ENCODE data around the gene TMCC3. TPM values are rescaled to one million over a fixed set of nuclear protein-coding genes. Genes with fewer than 3 reads are reported as not detected.

TMCC3 gene
- total RNA-seq, 4 donors from 2014 or later: 9.2 to 39.6 (median 12.4) TPM

GRCh38 chr12:94534774-94535509 lies 115.4 kb downstream of the TMCC3 start:
- TF ChIP-seq CTCF (IDR thresholded peaks at IDR 0.05): no peak
- ATAC-seq (ENCODE audit: low FRiP score): no peak
- no peak for DNase-seq (ENCODE audit: low spot score)

GRCh38 chr12:94534278-94534677 lies 116.1 kb downstream of the TMCC3 start:
- TF ChIP-seq CTCF (IDR thresholded peaks at IDR 0.05): no peak

GRCh38 chr12:94532490-94533422 lies 117.6 kb downstream of the TMCC3 start:
- ATAC-seq (ENCODE audit: low FRiP score): peak; percentile 73
- TF ChIP-seq CTCF (IDR thresholded peaks at IDR 0.05): peak in 1 of 3 donors; percentile 39
- DNase-seq (ENCODE audit: low spot score): peak; percentile 56

More at GRCh38 chr12:94534278-94534677, 116.1 kb downstream of the TMCC3 start:
- no peak for ATAC-seq (ENCODE audit: low FRiP score)
- DNase-seq (ENCODE audit: low spot score): no peak

GRCh38 chr12:94531196-94531720 lies 119.1 kb downstream of the TMCC3 start:
- ATAC-seq (ENCODE audit: low FRiP score) (no peak), DNase-seq (ENCODE audit: low spot score) (no peak)
- no peak for TF ChIP-seq CTCF (IDR thresholded peaks at IDR 0.05)

- no peak for ATAC-seq (ENCODE audit: low FRiP score)
- no peak for TF ChIP-seq CTCF (IDR thresholded peaks at IDR 0.05)
- DNase-seq (ENCODE audit: low spot score): no peak
Measured at GRCh38 chr12:94525951-94526350, 124.4 kb downstream of the TMCC3 start.

Small RNA genes within 50 kb of the gene (small RNA-seq; reads per million reads assigned to genes)
- gene LSM3P2 (not detected), gene MIR5700 (not detected)

Other genes with a start within 250 kb of the TMCC3 start
- gene CEP83, start 190.7 kb downstream of the TMCC3 start, total RNA-seq: 10 to 100 TPM; 11.0 to 42.4 (median 20.0) TPM